Right lobe of liver (tissue), 6 donors: ENCODE results near the gene SDHAF1. TPM values are rescaled to one million over a fixed set of nuclear protein-coding genes. Genes with fewer than 3 reads are reported as not detected.
A peak's percentile ranks its signal among the peaks of the same experiment; 100 is the strongest.

Source experiments
- ATAC-seq, 4 donors: fragments of 200-7000 bp; cut with Tn5 transposase; one replicate each; pipeline ENCODE4 v1.9.1; 2020; ENCODE audit warnings: mild to moderate bottlenecking in 4 of 4, moderate library complexity in 4 of 4
- DNase-seq, 3 donors: peaks; one replicate each; pipeline ENCODE4 v3.0.0-alpha.2; 2020
- H3K27ac ChIP-seq, 3 donors: fragments of 200-600 bp; one replicate each; pipeline ENCODE4 v1.8.0; 2022
- H3K27me3 ChIP-seq, 2 donors: fragments of 200-600 bp; one replicate each; pipeline ENCODE4 v1.8.0; 2022
- H3K36me3 ChIP-seq, 4 donors: fragments of 200-600 bp; sonication (generic) in 1 of 4; one replicate each; pipeline versions ENCODE4 v1.5.1 to v1.8.0; 2017 to 2022; ENCODE audit warnings: control low read depth in 1 of 4
- H3K4me1 ChIP-seq, 4 donors: fragments of 200-600 bp; sonication (generic) in 1 of 4; one replicate each; pipeline versions ENCODE4 v1.5.1 to v1.8.0; 2017 to 2022; ENCODE audit warnings: control low read depth in 1 of 4
- H3K4me3 ChIP-seq, 3 donors: fragments of 200-600 bp; one replicate each; pipeline ENCODE4 v1.8.0; 2022
- H3K9me3 ChIP-seq, 4 donors: fragments of 200-600 bp; sonication (generic) in 1 of 4; one replicate each; pipeline versions ENCODE4 v1.5.1 to v1.8.0; 2017 to 2022; ENCODE audit warnings: control low read depth in 1 of 4
- CTCF ChIP-seq, 4 donors: fragments of 200-600 bp in 3 of 4; fragments of 450-650 bp in 1 of 4; IDR thresholded peaks; one replicate each; pipeline versions ENCODE4 v1.5.1 to v1.8.0; 2016 to 2022; ENCODE audit warnings: antibody characterized with exemption in 4 of 4, mild to moderate bottlenecking in 2 of 4
- POLR2A ChIP-seq: fragments of 450-650 bp; IDR thresholded peaks from one replicate; pipeline ENCODE4 v1.6.1; 2017; ENCODE audit warnings: antibody characterized with exemption, mild to moderate bottlenecking
- WGBS: methylation state at CpG from one replicate; pipeline ENCODE4 v1.1.6; 2018; ENCODE audit warnings: low coverage, low lambda C conversion rate; ENCODE audit not compliant: insufficient coverage; ENCODE audit errors: missing lambda C conversion rate; 5-methylcytosine and 5-hydroxymethylcytosine counted together
- intact Hi-C, 2 donors: fragments of 100-400 bp; cut with DNase I; formaldehyde crosslinking; loops; one replicate each; pipeline versions ENCODE4 v1.11.2 to v1.14.1; 2022
- total RNA-seq, 6 experiments: library from RNA; depleted of rRNA in 2 of 6; stranded (reverse); fragments of >200 nt in 2 of 6; fragmentation: NEBNext Ultra II Directional in 3 of 6; extraction: Animal tissue kit (Norgen Biotek cat#: 25700) in 3 of 6; gene quantifications; one replicate each; pipeline versions ENCODE4 v1.1.0 to v1.2.4, GENCODE V29; 2016 to 2023
- donor health status: DM: no; HTN: yes; CAD: no.
- donor health status: DM: no; HTN: no; CAD: no.
- donor health status: DM: no; HTN: no; CAD: no.
- donor health status: DM: no; HTN: yes; CAD: no.
- donor health status: DM: no; HTN: yes; CAD: no.

Gene SDHAF1
- total RNA-seq, 6 experiments from 2014 or later = 8.4 to 41.9 (median 12.0) TPM

DNA sequence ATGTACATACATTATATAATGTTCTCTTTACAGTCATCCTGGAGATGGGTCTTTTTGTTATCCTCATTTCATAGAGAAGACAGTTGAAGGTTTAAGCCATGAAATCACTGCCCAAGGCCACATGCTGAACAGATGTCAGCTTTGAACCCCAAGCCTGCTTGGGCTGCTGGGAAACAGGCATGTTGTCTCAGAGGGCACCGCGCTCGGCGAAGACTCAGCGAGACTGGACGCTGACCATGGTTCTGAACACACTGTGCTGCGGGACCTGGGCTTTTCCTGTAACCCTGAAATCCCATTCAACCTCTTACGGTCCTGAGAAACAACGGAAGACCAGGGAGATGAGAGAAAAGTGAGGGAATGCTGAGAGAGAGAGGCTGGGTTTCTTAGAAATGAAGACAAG lies 31.5 kb upstream of the SDHAF1 start:
- H3K9me3 ChIP-seq = no peaks in the 10 kb centered on the region
- no peak overlapping the region for H3K27ac ChIP-seq
- H3K36me3 ChIP-seq = no peaks in the 10 kb centered on the region
- no peak overlapping the region for H3K4me3 ChIP-seq
- TF ChIP-seq CTCF (IDR thresholded peaks at IDR 0.05) (no peak), POLR2A (no peak)
- WGBS = 13% methylated on average over 9 of the region's 9 CpGs
- no peak for DNase-seq
- intact Hi-C loops = no loop called here
- no peaks in the 10 kb centered on the region for H3K4me1 ChIP-seq
- peak in 3 of 4 donors; percentile 34 to 60 (median 55) for ATAC-seq
- peaks cover 0 to 4% of the 10 kb centered on the region in 2 donors for H3K27me3 ChIP-seq

DNA sequence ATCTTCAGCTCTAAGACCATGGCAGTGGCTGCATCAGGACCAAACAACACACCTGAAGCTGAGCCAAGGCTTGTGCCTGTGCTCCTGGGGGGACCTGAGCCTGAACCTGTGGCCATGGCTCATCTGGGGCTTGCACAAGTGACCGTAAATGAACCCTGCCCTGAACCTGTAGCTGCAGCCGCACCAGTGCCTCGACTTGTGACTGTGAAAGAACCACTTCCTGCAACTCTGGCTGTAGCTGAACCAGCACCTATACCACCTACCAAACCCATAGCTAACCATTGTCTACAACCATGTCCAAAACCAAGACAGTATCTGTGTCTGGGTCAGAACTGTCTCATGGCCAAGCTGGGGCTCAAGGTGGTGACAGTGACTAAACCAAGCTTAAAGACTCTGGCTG lies 28.2 kb upstream of the SDHAF1 start:
- Histone ChIP-seq H3K4me3 (no peak overlapping the region), H3K27me3 (no peaks in the 10 kb centered on the region), H3K27ac (no peak overlapping the region), H3K4me1 (no peaks in the 10 kb centered on the region), H3K36me3 (no peaks in the 10 kb centered on the region), H3K9me3 (no peaks in the 10 kb centered on the region)
- intact Hi-C loops = no loop called here
- no peak for TF ChIP-seq POLR2A
- TF ChIP-seq CTCF (IDR thresholded peaks at IDR 0.05) = no peak
- DNase-seq = no peak
- no peak for ATAC-seq
- no CpG with 5 or more reads among the region's 3 CpGs for WGBS

- no peaks in the 10 kb centered on the region for H3K4me1 ChIP-seq
- no peak for TF ChIP-seq POLR2A
- TF ChIP-seq CTCF (IDR thresholded peaks at IDR 0.05) = no peak
- H3K9me3 ChIP-seq = no peaks in the 10 kb centered on the region
- no peak overlapping the region for H3K27ac ChIP-seq
- ATAC-seq = no peak
- no peak overlapping the region for H3K4me3 ChIP-seq
- no peaks in the 10 kb centered on the region for H3K36me3 ChIP-seq
- intact Hi-C loops = no loop called here
- no peaks in the 10 kb centered on the region for H3K27me3 ChIP-seq
- 10% methylated on average over 2 of the region's 8 CpGs for WGBS
- no peak for DNase-seq
These were observed 21.5 kb upstream of the SDHAF1 start for GRCh38 chr19:35973487-35973886.

- no peak for ATAC-seq
- WGBS = 34% methylated on average over 3 of the region's 5 CpGs
These were observed 19.3 kb upstream of the SDHAF1 start for GRCh38 chr19:35975608-35976214.

More at GRCh38 chr19:35975608-35976214, 19.3 kb upstream of the SDHAF1 start:
- TF ChIP-seq CTCF (IDR thresholded peaks at IDR 0.05) = no peak
- TF ChIP-seq POLR2A = no peak
- no peak for DNase-seq
- Histone ChIP-seq H3K4me1 (no peaks in the 10 kb centered on the region), H3K27me3 (no peaks in the 10 kb centered on the region), H3K4me3 (no peak overlapping the region), H3K36me3 (no peaks in the 10 kb centered on the region), H3K9me3 (no peaks in the 10 kb centered on the region), H3K27ac (no peak overlapping the region)
- intact Hi-C loops = no loop called here
